Keratinocyte (primary cell): ENCODE data around the gene PLXDC2. TPM values are rescaled to one million over a fixed set of nuclear protein-coding genes. Genes with fewer than 3 reads are reported as not detected.

Experiments used
- DNase-seq: peaks from one replicate; pipeline ENCODE4 v3.0.0-alpha.2; 2011; ENCODE audit warnings: low read depth, missing footprints, low spot score
- FAIRE-seq: peaks from 2 replicates; lab custom pipeline; 2011; peaks lifted over from hg19 to GRCh38; lab: Jason Lieb, UNC
- H2AFZ ChIP-seq: 2 replicates; pipeline ENCODE4 v1.6.0; 2012; ENCODE audit warnings: low read length, control low read depth, inconsistent platforms; ENCODE audit not compliant: control insufficient read depth
- H3K27ac ChIP-seq: 2 replicates; pipeline ENCODE4 v1.5.1; 2011; ENCODE audit warnings: low read length; ENCODE audit not compliant: control insufficient read depth, insufficient read depth
- H3K27me3 ChIP-seq: 3 replicates; pipeline ENCODE4 v1.6.0; 2011; ENCODE audit warnings: low read length; ENCODE audit not compliant: control insufficient read depth, insufficient read depth; ENCODE audit errors: extremely low read depth
- H3K36me3 ChIP-seq, 2 experiments: 2 replicates in 1 of 2; 3 replicates in 1 of 2; pipeline ENCODE4 v1.5.1; 2011; ENCODE audit warnings: low read length in 2 of 2, mild to moderate bottlenecking in 1 of 2; ENCODE audit not compliant: control insufficient read depth in 2 of 2, insufficient read depth in 2 of 2; ENCODE audit errors: extremely low read depth in 1 of 2
- H3K4me1 ChIP-seq: 3 replicates; pipeline ENCODE4 v1.5.1; 2011; ENCODE audit warnings: low read length; ENCODE audit not compliant: control insufficient read depth, insufficient read depth; ENCODE audit errors: extremely low read depth
- H3K4me2 ChIP-seq: 3 replicates; pipeline ENCODE4 v1.6.0; 2011; ENCODE audit warnings: low read depth, low read length; ENCODE audit not compliant: control insufficient read depth, insufficient read depth; ENCODE audit errors: extremely low read depth
- H3K4me3 ChIP-seq, 3 experiments: fragments of 200-600 bp in 1 of 3; sonication (generic) in 1 of 3; 2 replicates in 2 of 3; 3 replicates in 1 of 3; pipeline ENCODE4 v1.5.1; 2011 to 2016; ENCODE audit warnings: low read length in 3 of 3, mild to moderate bottlenecking in 3 of 3, control low read depth in 2 of 3, inconsistent platforms in 1 of 3, low read depth in 1 of 3, mixed read lengths in 1 of 3, mixed run types in 1 of 3, moderate library complexity in 1 of 3; ENCODE audit not compliant: control insufficient read depth in 2 of 3, insufficient read depth in 2 of 3; ENCODE audit errors: extremely low read depth in 1 of 3
- H3K79me2 ChIP-seq: 2 replicates; pipeline ENCODE4 v1.6.0; 2012; ENCODE audit warnings: low read length; ENCODE audit not compliant: control insufficient read depth, insufficient read depth
- H3K9ac ChIP-seq: 3 replicates; pipeline ENCODE4 v1.6.0; 2011; ENCODE audit warnings: low read length; ENCODE audit not compliant: control insufficient read depth, insufficient read depth; ENCODE audit errors: extremely low read depth
- H3K9me1 ChIP-seq: 3 replicates; pipeline ENCODE4 v1.6.0; 2011; ENCODE audit warnings: low read length; ENCODE audit not compliant: control insufficient read depth, insufficient read depth; ENCODE audit errors: extremely low read depth
- H3K9me3 ChIP-seq: 2 replicates; pipeline ENCODE4 v1.5.1; 2012; ENCODE audit warnings: low read depth, low read length; ENCODE audit not compliant: control insufficient read depth
- H4K20me1 ChIP-seq: 3 replicates; pipeline ENCODE4 v1.6.0; 2011; ENCODE audit warnings: low read length; ENCODE audit not compliant: control insufficient read depth, insufficient read depth; ENCODE audit errors: extremely low read depth
- EZH2 ChIP-seq: IDR thresholded peaks from one replicate; pipeline ENCODE4 v1.6.1; 2012; ENCODE audit warnings: inconsistent platforms, mild to moderate bottlenecking, low read length, moderate library complexity
- dilution Hi-C: fragments of 300-500 bp; cut with MboI; formaldehyde crosslinking; loops from one replicate; pipeline ENCODE4 v1.7.0; 2020; ENCODE audit warnings: low sequenced_read_pairs; ENCODE audit not compliant: extremely low pct_ligation_motif_present
- polyA plus RNA-seq, 5 experiments: library from polyadenylated mRNA; depleted of rRNA in 3 of 5; stranded (reverse) in 3 of 5; stranded (forward) in 1 of 5; unstranded in 1 of 5; fragments of >200 nt; gene quantifications; 1 replicate in 1 of 5; 2 replicates in 3 of 5; 3 replicates in 1 of 5; pipeline versions ENCODE4 v1.2.1 to v1.2.3, GENCODE V29; 2011 to 2012; ENCODE audit warnings: missing spikeins in 2 of 5, low read depth in 1 of 5, low replicate concordance in 1 of 5
- TF ChIP-seq, protein P1 (sequence below), 3 experiments: IDR thresholded peaks in 1 of 3; conservative IDR thresholded peaks in 1 of 3; optimal IDR thresholded peaks in 1 of 3; 2 replicates in 2 of 3; 3 replicates in 1 of 3; pipeline versions ENCODE3 to v1.5.1; 2011; ENCODE audit warnings: low read length in 3 of 3, mild to moderate bottlenecking in 3 of 3, moderate library complexity in 2 of 3, control low read depth in 1 of 3, inconsistent platforms in 1 of 3; ENCODE audit not compliant: insufficient read depth in 2 of 3; ENCODE audit errors: extremely low read depth in 1 of 3

PLXDC2 gene
- polyA plus RNA-seq, 1 donor (not counting 4 experiments of a cell fraction or from before 2014, with no cell fraction given): 12.9 TPM

DNA sequence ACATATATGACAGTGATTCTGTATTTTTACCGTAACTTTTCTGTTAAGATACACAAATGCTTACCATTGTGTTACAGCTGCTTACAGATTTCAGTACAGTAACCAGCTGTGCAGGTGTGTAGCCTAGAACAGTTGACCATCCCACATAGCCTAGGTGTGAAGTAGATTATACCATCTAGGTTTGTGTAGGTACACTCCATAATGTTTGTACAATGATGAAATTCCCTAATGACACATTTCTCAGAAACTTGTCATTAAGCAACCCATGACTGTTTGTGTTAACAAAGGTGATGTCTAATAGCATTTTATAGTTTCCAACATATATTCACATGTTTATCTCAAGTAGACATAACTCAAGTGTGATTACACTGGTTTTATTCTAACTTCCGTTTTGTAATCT lies 218.5 kb downstream of the PLXDC2 start:
- H3K4me2 ChIP-seq: no peak overlapping the region
- no peak overlapping the region for H2AFZ ChIP-seq
- H3K4me3 ChIP-seq: no peak overlapping the region
- DNase-seq (no peak), FAIRE-seq (peak; percentile 23)
- dilution Hi-C loops: no loop called here
- no peaks in the 10 kb centered on the region for H3K9me3 ChIP-seq
- H3K27ac ChIP-seq: no peak overlapping the region
- H3K4me1 ChIP-seq: no peaks in the 10 kb centered on the region
- H3K9ac ChIP-seq: no peak overlapping the region
- no peaks in the 10 kb centered on the region for H3K79me2 ChIP-seq
- H3K9me1 ChIP-seq: no peaks in the 10 kb centered on the region
- no peak for TF ChIP-seq EZH2
- TF ChIP-seq, protein P1, sequence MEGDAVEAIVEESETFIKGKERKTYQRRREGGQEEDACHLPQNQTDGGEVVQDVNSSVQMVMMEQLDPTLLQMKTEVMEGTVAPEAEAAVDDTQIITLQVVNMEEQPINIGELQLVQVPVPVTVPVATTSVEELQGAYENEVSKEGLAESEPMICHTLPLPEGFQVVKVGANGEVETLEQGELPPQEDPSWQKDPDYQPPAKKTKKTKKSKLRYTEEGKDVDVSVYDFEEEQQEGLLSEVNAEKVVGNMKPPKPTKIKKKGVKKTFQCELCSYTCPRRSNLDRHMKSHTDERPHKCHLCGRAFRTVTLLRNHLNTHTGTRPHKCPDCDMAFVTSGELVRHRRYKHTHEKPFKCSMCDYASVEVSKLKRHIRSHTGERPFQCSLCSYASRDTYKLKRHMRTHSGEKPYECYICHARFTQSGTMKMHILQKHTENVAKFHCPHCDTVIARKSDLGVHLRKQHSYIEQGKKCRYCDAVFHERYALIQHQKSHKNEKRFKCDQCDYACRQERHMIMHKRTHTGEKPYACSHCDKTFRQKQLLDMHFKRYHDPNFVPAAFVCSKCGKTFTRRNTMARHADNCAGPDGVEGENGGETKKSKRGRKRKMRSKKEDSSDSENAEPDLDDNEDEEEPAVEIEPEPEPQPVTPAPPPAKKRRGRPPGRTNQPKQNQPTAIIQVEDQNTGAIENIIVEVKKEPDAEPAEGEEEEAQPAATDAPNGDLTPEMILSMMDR (optimal IDR thresholded peaks at IDR 0.05 in 1 of 3, IDR thresholded peaks at IDR 0.05 in 1 of 3, conservative IDR thresholded peaks at IDR 0.05 in 1 of 3; ENCODE audit: extremely low read depth in 1 of 3, insufficient read depth in 2 of 3, low read length in 3 of 3): no peak
- no peaks in the 10 kb centered on the region for H3K36me3 ChIP-seq
- H4K20me1 ChIP-seq: no peaks in the 10 kb centered on the region
- no peaks in the 10 kb centered on the region for H3K27me3 ChIP-seq

DNA sequence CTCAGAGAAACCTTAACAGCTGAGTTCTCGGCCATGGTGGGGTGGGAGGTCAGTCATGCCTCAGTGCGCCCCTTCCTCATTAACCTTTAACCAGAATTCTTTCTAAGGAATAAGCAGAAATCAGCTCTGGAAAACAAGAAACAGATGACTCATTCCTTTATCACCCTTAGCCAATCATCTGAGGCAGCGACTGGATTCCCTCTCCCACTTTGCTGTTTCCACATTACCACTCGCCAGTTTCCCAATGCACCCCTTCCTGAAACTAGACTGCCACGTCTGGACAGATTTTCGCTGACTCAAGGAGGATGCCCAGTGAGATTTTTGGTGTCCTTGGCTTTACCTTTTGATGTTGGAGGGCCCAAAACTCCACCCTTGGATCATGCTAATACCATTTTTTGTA lies 223.8 kb downstream of the PLXDC2 start:
- Histone ChIP-seq H2AFZ (no peak overlapping the region), H3K36me3 (no peaks in the 10 kb centered on the region), H3K9me1 (no peaks in the 10 kb centered on the region), H3K4me3 (no peak overlapping the region), H4K20me1 (no peaks in the 10 kb centered on the region), H3K9ac (no peak overlapping the region), H3K79me2 (no peaks in the 10 kb centered on the region), H3K9me3 (no peaks in the 10 kb centered on the region), H3K4me2 (no peak overlapping the region), H3K27me3 (no peaks in the 10 kb centered on the region), H3K4me1 (no peaks in the 10 kb centered on the region), H3K27ac (no peak overlapping the region)
- TF ChIP-seq, protein P1 (optimal IDR thresholded peaks at IDR 0.05 in 1 of 3, IDR thresholded peaks at IDR 0.05 in 1 of 3, conservative IDR thresholded peaks at IDR 0.05 in 1 of 3; ENCODE audit: extremely low read depth in 1 of 3, insufficient read depth in 2 of 3, low read length in 3 of 3): no peak
- TF ChIP-seq EZH2: no peak
- DNase-seq (no peak), FAIRE-seq (no peak)
- dilution Hi-C loops: no loop called here
